Esophagus muscularis mucosa (tissue), 4 donors: Measurements from ENCODE around the gene MIF.

Source experiments
- CTCF ChIP-seq, 3 experiments: fragments of 200-600 bp in 2 of 3; fragments of 450-650 bp in 1 of 3; sonication (generic) in 2 of 3; IDR thresholded peaks; one replicate each; pipeline ENCODE4 v1.5.1; 2017 to 2019; ENCODE audit warnings: antibody characterized with exemption in 3 of 3, mild to moderate bottlenecking in 2 of 3, moderate library complexity in 1 of 3
- EP300 ChIP-seq: sonication (generic); formaldehyde crosslinking; IDR thresholded peaks from one replicate; pipeline ENCODE4 v1.6.1; 2017; ENCODE audit warnings: antibody characterized with exemption
- POLR2A ChIP-seq: fragments of 450-650 bp; IDR thresholded peaks from one replicate; pipeline ENCODE4 v1.6.1; 2017; ENCODE audit warnings: antibody characterized with exemption, moderate library complexity, mild to moderate bottlenecking, low read depth

GRCh38 chr22:23859201-23859600, 35.0 kb upstream of the MIF start:
- no peak for TF ChIP-seq CTCF (IDR thresholded peaks at IDR 0.05)
- TF ChIP-seq POLR2A, result no peak
- TF ChIP-seq EP300, result no peak
